T-helper 2 cell treated with Interferon-gamma antibody and Interleukin-4, amounts not matched to agents 100 ng/mL and 5 ng/mL, for 36 hours (primary cell): Measurements from ENCODE around the gene ZNF593. TPM values are rescaled to one million over a fixed set of nuclear protein-coding genes. Genes with fewer than 3 reads are reported as not detected.

ENCODE experiments used
- intact Hi-C: fragments of 100-400 bp; cut with micrococcal nuclease; formaldehyde crosslinking; loops from one replicate; pipeline ENCODE4 v1.15.1; 2023
- total RNA-seq: library from RNA; stranded (reverse); gene quantifications from 2 replicates; pipeline ENCODE4 v1.2.3, GENCODE V29; 2022

ZNF593 gene
- total RNA-seq, 1 donor from 2014 or later, result 42.2 TPM

- intact Hi-C loops, result loop anchor here (1.0 kb wide), 3 partner anchors 20 to 111 kb away; no protein-coding TSS in a partner anchor
These were observed 23.8 kb upstream of the ZNF593 start for GRCh38 chr1:26145960-26146294.

- intact Hi-C loops, result no loop called here
These were observed 20.8 kb upstream of the ZNF593 start for GRCh38 chr1:26148887-26149286.

- intact Hi-C loops, result no loop called here
These were observed 15.7 kb upstream of the ZNF593 start for GRCh38 chr1:26153966-26154532.

- intact Hi-C loops, result no loop called here
These were observed 15.0 kb upstream of the ZNF593 start for GRCh38 chr1:26154750-26155149.

GRCh38 chr1:26155370-26156284 is 14.1 kb upstream of the ZNF593 start:
- intact Hi-C loops, result no loop called here

- intact Hi-C loops, result no loop called here
These were observed 13.2 kb upstream of the ZNF593 start for GRCh38 chr1:26156285-26157038.

GRCh38 chr1:26158271-26158907 is 11.3 kb upstream of the ZNF593 start:
- intact Hi-C loops, result no loop called here

- intact Hi-C loops, result no loop called here
These were observed 10.6 kb upstream of the ZNF593 start, which contains the start of gene FAM110D for GRCh38 chr1:26158908-26159742. FAM110D (plus strand) TSS chr1:26159079; CDS start chr1:26161292, 2,213 bp downstream.

GRCh38 chr1:26159743-26160039 is 10.0 kb upstream of the ZNF593 start:
- intact Hi-C loops, result loop anchor here (10.0 kb wide), 1 partner anchor 235 kb away; no protein-coding TSS in a partner anchor

GRCh38 chr1:26160527-26161414 is 8.9 kb upstream of the ZNF593 start:
- intact Hi-C loops, result loop anchor here (10.0 kb wide), 1 partner anchor 234 kb away; no protein-coding TSS in a partner anchor

- intact Hi-C loops, result loop anchor here (10.0 kb wide), 1 partner anchor 233 kb away; no protein-coding TSS in a partner anchor
These were observed 8.1 kb upstream of the ZNF593 start for GRCh38 chr1:26161415-26162219.

GRCh38 chr1:26162220-26162709 is 7.4 kb upstream of the ZNF593 start:
- intact Hi-C loops, result loop anchor here (10.0 kb wide), 1 partner anchor 233 kb away; no protein-coding TSS in a partner anchor

GRCh38 chr1:26163684-26164035 is 6.0 kb upstream of the ZNF593 start:
- intact Hi-C loops, result loop anchor here (1.0 to 10.0 kb wide), 3 partner anchors 58 to 231 kb away; no protein-coding TSS in a partner anchor

- intact Hi-C loops, result loop anchor here (1.0 to 10.0 kb wide), 3 partner anchors 59 to 231 kb away; no protein-coding TSS in a partner anchor
These were observed 5.5 kb upstream of the ZNF593 start for GRCh38 chr1:26164036-26164860.

GRCh38 chr1:26164861-26165842 is 4.6 kb upstream of the ZNF593 start:
- intact Hi-C loops, result loop anchor here (1.0 to 10.0 kb wide), 4 partner anchors 60 to 230 kb away; no protein-coding TSS in a partner anchor

GRCh38 chr1:26166719-26167281 is 2.9 kb upstream of the ZNF593 start:
- intact Hi-C loops, result loop anchor here (5.0 to 10.0 kb wide), 2 partner anchors 156 to 228 kb away; no protein-coding TSS in a partner anchor
